Neural crest cell (in vitro differentiated cells): Measurements from ENCODE around the gene DCHS1. TPM values are rescaled to one million over a fixed set of nuclear protein-coding genes. Genes with fewer than 3 reads are reported as not detected.
A peak's percentile ranks its signal among the peaks of the same experiment; 100 is the strongest.

ENCODE experiments used
- DNase-seq: peaks from one replicate; pipeline ENCODE4 v3.0.0; 2021; ENCODE audit warnings: low read depth, mixed read lengths, low spot score
- H3K27ac Mint-ChIP-seq: one replicate; pipeline ENCODE4 v1.8.0; 2021; ENCODE audit warnings: mild to moderate bottlenecking, mixed read lengths; ENCODE audit not compliant: unreplicated experiment
- H3K27me3 Mint-ChIP-seq: 2 replicates; pipeline ENCODE4 v1.8.0; 2021; ENCODE audit warnings: low read depth, mild to moderate bottlenecking, mixed read lengths
- H3K36me3 Mint-ChIP-seq: 2 replicates; pipeline ENCODE4 v1.8.0; 2021; ENCODE audit warnings: low read depth, mild to moderate bottlenecking, mixed read lengths
- H3K4me1 Mint-ChIP-seq: 2 replicates; pipeline ENCODE4 v1.8.0; 2021; ENCODE audit warnings: mixed read lengths
- H3K4me3 Mint-ChIP-seq: one replicate; pipeline ENCODE4 v1.8.0; 2021; ENCODE audit warnings: mild to moderate bottlenecking, mixed read lengths
- H3K9me3 Mint-ChIP-seq: 2 replicates; pipeline ENCODE4 v1.8.0; 2021; ENCODE audit warnings: mixed read lengths
- total RNA-seq: library from RNA; stranded (reverse); gene quantifications from 2 replicates; pipeline ENCODE4 v1.2.1, GENCODE V29; 2021
- TF ChIP-seq, protein P1 (sequence below): fragments of 200-600 bp; sonication (generic); conservative IDR thresholded peaks from 2 replicates; pipeline ENCODE4 v1.5.0; 2021; ENCODE audit warnings: antibody characterized with exemption, mild to moderate bottlenecking

The DCHS1 gene
- total RNA-seq, 1 donor from 2014 or later, result 40.4 TPM

DNA sequence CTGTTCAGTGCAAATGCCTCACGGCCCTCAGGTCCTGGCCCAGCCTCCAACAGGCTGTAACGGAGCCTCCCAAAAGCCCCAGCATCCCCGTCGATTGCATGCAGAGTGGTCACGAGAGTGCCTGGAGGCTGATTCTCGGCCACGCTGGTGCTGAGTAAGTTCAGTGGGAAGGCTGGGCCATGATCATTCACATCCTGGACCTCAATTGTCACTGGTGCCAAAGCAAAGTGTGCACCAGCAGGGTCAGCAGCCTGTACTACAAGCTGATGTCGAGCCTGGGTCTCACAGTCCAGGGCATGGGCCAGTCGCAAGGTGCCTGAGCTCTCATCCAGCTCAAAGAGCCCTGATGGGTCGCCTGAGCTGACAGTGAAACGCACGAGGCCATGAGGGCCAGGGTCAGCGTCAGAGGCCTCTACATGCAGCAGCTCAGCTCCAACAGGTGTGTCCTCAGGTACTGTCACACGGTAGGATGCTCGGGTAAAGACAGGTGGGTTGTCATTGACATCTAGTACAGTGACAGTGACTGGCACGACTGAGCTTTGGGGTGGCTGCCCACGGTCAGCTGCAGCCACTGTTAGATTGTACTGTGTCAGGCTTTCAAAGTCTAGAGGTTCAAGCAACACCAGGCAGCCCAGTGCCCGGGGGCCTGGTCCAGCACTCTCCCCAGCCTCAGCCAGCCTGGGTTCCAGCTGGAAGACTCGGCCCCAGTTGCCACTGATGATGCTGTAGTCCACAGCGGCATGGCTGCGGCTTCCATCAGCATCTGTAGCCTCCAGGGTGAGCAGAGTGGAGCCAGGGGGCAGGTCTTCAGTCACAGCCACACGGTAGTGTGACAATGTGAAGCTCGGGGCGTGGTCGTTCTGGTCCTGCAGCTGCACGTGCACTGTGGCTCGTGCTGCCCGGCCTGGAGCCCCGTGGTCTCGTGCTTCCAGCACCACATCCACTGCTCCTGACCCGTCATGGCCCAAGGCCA lies 31.9 kb downstream of the DCHS1 start:
- H3K27me3 Mint-ChIP-seq, result no peaks in the 10 kb centered on the region
- no peak for DNase-seq
- no peak overlapping the region for H3K4me3 Mint-ChIP-seq
- H3K36me3 Mint-ChIP-seq, result peaks cover 7% of the 10 kb centered on the region
- no peak overlapping the region for H3K27ac Mint-ChIP-seq
- no peaks in the 10 kb centered on the region for H3K4me1 Mint-ChIP-seq
- H3K9me3 Mint-ChIP-seq, result no peaks in the 10 kb centered on the region
- TF ChIP-seq, protein P1, sequence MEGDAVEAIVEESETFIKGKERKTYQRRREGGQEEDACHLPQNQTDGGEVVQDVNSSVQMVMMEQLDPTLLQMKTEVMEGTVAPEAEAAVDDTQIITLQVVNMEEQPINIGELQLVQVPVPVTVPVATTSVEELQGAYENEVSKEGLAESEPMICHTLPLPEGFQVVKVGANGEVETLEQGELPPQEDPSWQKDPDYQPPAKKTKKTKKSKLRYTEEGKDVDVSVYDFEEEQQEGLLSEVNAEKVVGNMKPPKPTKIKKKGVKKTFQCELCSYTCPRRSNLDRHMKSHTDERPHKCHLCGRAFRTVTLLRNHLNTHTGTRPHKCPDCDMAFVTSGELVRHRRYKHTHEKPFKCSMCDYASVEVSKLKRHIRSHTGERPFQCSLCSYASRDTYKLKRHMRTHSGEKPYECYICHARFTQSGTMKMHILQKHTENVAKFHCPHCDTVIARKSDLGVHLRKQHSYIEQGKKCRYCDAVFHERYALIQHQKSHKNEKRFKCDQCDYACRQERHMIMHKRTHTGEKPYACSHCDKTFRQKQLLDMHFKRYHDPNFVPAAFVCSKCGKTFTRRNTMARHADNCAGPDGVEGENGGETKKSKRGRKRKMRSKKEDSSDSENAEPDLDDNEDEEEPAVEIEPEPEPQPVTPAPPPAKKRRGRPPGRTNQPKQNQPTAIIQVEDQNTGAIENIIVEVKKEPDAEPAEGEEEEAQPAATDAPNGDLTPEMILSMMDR, result no peak

- H3K9me3 Mint-ChIP-seq, result no peaks in the 10 kb centered on the region
- no peaks in the 10 kb centered on the region for H3K27me3 Mint-ChIP-seq
- H3K27ac Mint-ChIP-seq, result no peak overlapping the region
- TF ChIP-seq, protein P1, result no peak
- H3K36me3 Mint-ChIP-seq, result peaks cover 4% of the 10 kb centered on the region
- no peak overlapping the region for H3K4me3 Mint-ChIP-seq
- no peaks in the 10 kb centered on the region for H3K4me1 Mint-ChIP-seq
- DNase-seq, result no peak
Measured at GRCh38 chr11:6622261-6623171, 33.1 kb downstream of the DCHS1 start.

- Mint-ChIP-seq H3K4me1 (no peaks in the 10 kb centered on the region), H3K27me3 (no peaks in the 10 kb centered on the region), H3K36me3 (peaks cover 4% of the 10 kb centered on the region), H3K27ac (no peak overlapping the region), H3K9me3 (no peaks in the 10 kb centered on the region), H3K4me3 (no peak overlapping the region)
- no peak for DNase-seq
- TF ChIP-seq, protein P1, result no peak
Measured at GRCh38 chr11:6621711-6622211, 33.8 kb downstream of the DCHS1 start.

DNA sequence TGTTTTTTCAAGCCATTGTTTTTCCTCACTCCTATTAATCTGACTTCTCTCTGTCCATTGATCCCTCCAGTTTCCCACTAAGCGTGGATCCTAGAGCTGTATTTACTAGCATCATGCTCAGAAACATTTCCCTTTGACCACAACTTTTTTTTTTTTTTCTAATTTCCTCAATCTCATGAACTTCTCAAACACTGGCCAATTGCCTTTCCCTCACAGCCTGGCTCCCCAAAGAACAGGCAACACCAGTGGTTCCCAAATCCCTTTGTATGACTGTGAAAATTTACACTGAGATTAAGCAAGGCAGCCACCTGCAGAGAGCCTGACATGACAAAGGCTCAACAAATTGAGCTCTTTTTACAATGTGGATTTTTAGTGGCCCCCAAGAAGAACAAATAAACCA lies 35.0 kb downstream of the DCHS1 start:
- H3K27me3 Mint-ChIP-seq, result no peaks in the 10 kb centered on the region
- peaks cover 8% of the 10 kb centered on the region for H3K36me3 Mint-ChIP-seq
- H3K4me3 Mint-ChIP-seq, result no peak overlapping the region
- no peaks in the 10 kb centered on the region for H3K4me1 Mint-ChIP-seq
- no peaks in the 10 kb centered on the region for H3K9me3 Mint-ChIP-seq
- TF ChIP-seq, protein P1, result no peak
- H3K27ac Mint-ChIP-seq, result no peak overlapping the region
- no peak for DNase-seq

GRCh38 chr11:6619004-6619745 lies 36.4 kb downstream of the DCHS1 start, which contains the start of gene TPP1:
TSS of gene TPP1 (minus strand) at chr11:6619422. CDS start at chr11:6619400, 22 bp downstream.
- no peak within 1 kb of the TSS for H3K27ac Mint-ChIP-seq
- H3K4me3 Mint-ChIP-seq, result no peak within 1 kb of the TSS
- H3K36me3 Mint-ChIP-seq, result peaks cover 6% of the 10 kb centered on the region
- DNase-seq, result peak; percentile 78
- no peaks in the 10 kb centered on the region for H3K27me3 Mint-ChIP-seq
- no peaks in the 10 kb centered on the region for H3K9me3 Mint-ChIP-seq
- H3K4me1 Mint-ChIP-seq, result no peaks in the 10 kb centered on the region
- TF ChIP-seq, protein P1, result no peak
